Left renal pelvis (tissue), 4 donors: ENCODE measurements around the gene PEMT. TPM values are rescaled to one million over a fixed set of nuclear protein-coding genes. Genes with fewer than 3 reads are reported as not detected.

Experiments used
- DNase-seq, 4 donors: peaks; one replicate each; pipeline ENCODE4 v3.0.0-alpha.2; 2013; ENCODE audit warnings: low read depth in 4 of 4, low spot score in 3 of 4
- polyA plus RNA-seq, 4 donors: library from polyadenylated mRNA; unstranded; fragments of 120-200 nt; gene quantifications; one replicate each; pipeline ENCODE4 v1.2.1, GENCODE V29; 2013; ENCODE audit not compliant: insufficient read length in 4 of 4

The PEMT gene
- polyA plus RNA-seq, 4 donors: 22.8 to 31.7 (median 27.1) TPM

- no peak for DNase-seq
Observed at GRCh38 chr17:17538417-17539391, 52.8 kb downstream of the PEMT start.

DNA sequence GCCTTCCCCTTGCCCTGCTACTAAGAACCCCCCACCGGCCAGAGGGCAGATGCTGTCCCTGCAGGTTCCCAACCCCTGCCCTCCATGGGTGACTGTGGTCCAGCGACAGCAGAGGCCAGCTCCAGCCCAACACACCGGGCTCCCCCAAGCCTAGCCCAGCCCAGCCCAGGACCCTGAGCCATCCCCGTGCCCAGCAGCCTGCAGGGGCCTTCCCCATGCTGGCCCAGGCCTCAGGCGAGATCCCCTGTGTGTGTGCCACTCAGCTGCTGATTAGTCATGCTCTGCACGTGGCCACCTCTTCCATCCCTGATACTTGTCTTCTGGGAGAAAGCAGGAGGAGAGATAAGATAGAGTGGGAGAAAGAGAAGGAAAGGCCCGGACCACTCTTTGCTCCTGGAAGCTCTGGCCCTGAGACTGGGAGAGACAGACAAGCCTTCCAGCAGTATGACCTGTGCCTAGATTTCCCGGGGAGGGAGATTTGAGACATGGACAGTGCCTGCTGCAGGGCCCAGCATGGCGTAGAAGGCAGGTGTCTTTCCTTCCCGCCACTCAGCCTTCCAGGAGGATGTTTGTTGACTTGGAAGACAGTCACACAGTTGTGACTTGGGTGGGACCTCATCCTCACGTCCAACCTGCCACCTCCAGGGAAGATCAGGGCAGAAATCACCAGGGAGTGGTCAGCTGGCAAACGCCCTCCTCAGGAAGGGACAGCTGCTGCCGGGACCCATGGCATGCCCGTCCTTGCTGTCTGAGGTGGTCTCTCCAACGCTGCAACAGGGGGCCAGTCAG lies 54.0 kb downstream of the PEMT start:
- DNase-seq: no peak

DNA sequence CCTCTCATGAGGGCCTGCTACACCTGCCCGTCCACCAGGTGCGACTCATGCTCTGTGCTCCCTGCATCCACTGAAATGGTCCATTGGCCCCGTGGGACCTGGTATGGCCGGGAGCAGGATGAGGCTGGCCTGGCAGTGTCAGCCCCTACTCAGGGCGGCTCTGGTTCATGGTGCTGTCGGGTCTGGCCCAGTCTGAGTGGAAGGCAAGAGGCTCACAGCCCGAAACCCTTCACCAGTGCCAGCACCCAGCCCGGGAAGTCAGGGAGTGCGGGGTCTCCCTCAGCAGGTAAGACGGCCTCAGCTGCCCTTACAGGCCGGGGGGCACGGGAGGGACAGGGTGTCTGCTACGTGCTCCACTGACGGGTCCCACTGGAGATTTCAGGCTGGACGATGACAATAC lies 54.8 kb downstream of the PEMT start:
- DNase-seq: no peak

DNA sequence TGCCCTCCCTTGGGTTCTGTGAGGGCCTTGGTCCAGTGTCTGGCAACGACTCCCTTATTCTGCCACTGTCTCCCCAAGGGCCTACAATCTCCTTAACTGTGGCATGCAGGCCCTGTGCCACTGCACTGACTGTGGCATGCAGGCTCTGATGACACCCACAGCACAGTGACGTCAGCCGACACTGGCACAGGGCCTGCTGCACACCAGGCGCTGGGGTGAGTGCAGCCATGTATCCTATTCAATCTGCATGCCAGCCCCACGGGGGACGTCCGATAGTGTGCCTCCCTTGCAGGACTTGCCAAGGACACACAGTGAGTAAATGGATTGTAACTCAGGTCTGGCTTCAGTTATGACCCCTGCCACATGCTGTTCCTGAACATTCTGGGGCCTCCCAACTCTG lies 55.6 kb downstream of the PEMT start:
- DNase-seq: no peak

DNA sequence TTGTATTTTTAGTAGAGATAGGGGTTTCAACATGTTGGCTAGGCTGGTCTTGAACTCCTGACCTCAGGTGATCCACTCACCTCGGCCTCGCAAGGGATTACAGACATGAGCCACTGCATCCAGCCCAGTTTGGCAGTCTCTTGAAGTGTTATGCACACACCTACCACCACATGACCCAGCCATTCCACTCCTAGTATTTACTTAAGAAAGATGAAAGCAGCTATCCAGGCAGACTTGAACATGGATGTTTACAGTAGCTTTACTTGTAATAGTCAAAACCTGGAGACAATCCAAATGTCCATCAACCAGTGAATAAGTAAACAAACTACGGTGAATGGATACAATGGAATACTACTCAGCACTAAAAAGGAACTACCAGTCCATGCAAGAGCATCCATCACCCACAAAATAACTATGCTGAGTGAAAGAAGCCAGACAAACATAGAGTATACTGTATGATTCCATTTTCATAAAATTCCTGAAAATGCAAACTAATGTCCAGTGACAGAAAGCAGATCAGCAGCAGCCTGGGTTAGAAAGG lies 57.5 kb downstream of the PEMT start:
- DNase-seq: no peak

- DNase-seq: no peak
Observed at GRCh38 chr17:17532991-17533390, 58.5 kb downstream of the PEMT start.

DNA sequence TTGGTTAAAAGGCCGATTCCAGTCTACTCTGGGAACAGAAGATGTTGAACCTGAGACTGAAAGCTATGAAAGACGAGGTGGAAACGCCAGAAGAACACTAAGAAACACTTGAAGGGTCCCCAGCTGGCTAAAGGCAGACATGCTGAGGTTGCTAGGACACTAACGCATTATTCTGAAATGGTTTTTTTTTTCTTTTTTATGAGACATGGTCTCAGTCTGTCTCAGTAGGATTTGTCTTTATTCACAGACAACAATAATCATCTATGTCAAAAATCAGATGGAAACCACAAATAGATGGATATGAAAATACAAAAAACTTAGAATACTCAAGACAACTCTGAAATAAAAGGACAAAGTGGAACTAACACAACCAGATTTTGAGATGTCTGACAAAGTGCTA lies 60.4 kb downstream of the PEMT start:
- no peak for DNase-seq

DNA sequence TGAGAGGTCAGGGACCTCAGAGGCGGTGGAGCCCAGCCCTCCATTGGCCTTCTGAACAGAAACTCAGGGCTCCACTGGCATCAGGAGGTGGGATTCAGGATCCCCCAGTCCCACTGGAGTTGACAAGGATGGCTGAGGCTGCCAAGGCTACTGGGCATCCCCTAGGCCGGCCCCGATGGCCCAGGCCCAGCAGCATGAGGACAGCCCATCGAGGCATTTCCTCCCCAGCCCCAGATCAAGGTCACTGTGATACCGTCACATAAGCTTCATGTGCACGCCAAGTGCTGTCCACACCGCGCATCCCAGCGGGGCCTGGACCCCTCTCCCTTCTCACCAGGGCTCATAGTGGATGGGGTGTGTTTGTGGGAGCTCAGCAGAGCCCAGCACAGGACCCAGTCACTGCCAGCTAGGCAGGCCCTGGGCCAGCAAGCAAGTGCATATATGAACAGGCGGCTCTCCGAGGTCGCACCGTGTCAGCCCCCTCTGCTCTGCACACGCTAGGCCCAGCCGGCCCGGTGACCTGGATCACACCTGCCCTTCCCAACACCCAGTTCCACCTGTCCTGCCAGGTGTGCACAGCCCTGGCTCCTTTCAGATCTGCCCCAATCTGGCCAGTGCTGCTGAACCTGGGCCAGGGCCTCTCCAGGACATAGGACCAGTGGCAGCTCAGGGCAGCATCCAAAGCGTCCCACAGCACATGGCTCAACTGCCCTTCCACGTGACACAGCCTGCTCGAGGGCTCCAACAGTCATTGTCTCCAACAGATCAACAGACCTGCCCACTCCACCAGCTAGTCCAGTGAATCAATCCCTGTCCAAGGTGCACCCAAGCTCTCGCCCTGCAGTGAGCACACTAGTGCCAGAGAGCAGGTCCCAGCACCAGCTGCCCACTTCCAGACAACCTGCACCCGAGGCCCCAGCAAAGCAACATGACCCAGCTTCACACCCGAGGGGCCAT lies 62.5 kb downstream of the PEMT start:
- DNase-seq: no peak

GRCh38 chr17:17527956-17528500 lies 63.5 kb downstream of the PEMT start:
- DNase-seq: no peak

DNA sequence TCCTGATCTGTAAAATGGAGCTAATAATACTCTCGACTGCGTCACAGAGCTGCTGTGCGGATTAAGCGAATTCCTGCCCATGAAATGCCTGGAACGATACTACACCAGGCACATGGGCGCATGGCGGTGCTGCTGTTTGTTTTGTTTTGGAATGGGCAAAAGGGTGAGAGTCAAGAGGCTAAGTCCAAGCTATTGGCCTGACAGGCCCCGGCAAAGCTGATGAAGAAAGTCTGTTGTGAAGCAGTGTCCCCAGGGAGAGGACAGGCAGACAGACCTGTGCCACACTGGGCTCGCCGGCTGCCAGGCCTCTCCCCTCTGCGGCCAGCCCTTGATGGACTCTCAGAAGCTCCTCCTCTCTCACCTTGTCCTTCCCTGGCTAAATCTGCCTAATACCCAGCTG lies 64.0 kb downstream of the PEMT start:
- DNase-seq: no peak

GRCh38 chr17:17526369-17526768 lies 65.1 kb downstream of the PEMT start:
- DNase-seq: no peak

GRCh38 chr17:17525956-17526355 lies 65.6 kb downstream of the PEMT start:
- no peak for DNase-seq

DNA sequence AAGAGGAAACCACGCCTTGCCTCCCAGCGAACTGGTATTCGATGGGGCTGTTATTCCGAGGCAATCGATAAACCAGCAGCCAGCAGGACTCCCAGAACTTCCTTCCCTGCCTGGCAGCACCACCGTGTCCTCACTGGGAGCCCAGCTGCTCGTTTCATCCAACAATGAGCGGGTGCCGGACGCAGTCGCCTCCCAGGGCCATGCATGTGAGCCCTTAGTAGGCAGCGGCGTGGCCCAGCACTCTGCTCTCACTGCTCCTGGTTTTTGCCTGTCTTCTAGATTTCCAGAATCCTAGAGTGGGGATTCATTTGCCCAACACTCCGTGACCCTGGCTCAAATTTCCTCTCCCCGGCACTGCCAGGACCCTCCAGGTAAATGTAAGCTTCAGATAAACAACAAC lies 66.2 kb downstream of the PEMT start:
- no peak for DNase-seq

DNA sequence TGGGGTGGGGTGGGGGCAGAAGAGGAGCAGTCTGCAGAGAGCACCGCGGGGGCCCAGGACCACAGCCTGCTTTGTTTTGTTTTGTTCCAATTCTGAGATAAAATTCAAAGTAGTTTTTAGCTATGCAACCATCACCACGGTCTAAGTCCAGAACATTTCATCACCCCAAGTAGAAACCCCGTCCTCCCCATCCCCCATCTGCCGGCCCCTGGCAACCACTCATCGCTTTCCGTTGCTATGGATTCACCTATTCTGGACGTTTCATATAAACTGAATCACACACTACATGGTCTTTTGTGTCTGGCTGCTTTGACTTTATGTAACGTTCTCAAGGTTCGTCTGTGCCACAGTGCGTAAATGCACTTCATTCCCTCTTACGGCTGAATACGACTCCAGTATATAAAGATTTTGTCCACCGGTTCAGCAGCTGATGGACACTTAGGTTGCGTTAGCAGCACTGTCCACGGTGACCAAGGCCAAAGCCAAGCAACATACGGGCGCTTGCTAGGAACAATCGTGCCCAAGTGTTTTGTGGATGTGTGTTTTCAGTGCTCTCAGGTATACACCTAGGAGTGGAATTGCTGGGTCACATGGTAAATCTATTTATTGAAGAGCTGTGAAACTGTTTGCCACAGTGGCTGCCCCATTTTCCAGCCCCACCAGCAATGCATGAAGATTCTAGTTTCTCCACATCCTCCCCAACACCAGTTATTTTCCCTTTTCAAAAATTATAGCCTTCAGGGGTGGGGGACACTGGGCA lies 67.6 kb downstream of the PEMT start:
- DNase-seq: no peak

GRCh38 chr17:17523001-17523730 lies 68.3 kb downstream of the PEMT start:
- DNase-seq: no peak

GRCh38 chr17:17520599-17521232 lies 70.8 kb downstream of the PEMT start:
- no peak for DNase-seq

DNA sequence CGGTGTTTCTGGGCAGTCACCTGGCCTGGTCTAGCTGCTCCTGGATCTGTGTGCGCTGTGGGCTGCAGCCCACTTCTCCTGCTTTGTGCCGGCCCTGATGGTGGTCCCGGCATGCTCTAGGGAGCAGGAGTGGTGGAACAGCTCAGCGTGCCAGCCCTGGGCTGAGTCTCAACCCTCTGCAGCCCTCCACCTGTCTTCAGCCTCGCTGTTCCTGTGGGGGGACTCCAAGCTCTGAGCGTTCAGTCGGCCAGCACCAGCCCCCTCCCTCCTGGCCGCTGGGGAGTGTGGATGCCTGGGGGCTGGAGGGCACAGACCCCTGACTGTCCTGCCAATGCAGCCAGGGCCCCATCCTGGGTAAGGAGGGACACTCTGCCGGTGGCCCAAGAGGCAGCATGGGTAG lies 71.6 kb downstream of the PEMT start:
- DNase-seq: no peak

DNA sequence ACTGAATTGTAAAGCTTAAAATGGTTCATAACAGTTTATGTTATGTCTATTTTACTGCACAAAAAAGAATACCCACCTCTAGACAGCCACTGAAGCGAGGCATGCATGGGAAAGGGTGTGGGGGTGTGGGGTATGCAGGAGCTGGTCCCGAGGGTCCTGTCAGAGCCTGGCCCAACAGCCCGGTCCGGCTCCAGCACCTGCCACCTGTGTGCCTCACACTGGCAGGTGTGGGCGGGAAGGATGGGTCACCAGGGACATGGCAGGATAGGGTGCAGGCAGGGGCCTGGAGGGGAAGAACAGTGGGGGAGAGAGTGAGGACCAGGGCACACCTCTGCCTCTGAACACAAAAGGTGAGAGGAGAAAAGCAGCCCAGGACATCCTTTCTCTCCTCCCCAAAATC lies 72.6 kb downstream of the PEMT start:
- no peak for DNase-seq
